HG03520 (cell line): ENCODE measurements around the gene RAMP1.

Experiments
- ATAC-seq: cut with Tn5 transposase; IDR thresholded peaks from one replicate; pipeline ENCODE4 v1.9.1; 2021; ENCODE audit warnings: mild to moderate bottlenecking, moderate library complexity; ENCODE audit not compliant: unreplicated experiment

Gene RAMP1

GRCh38 chr2:237913193-237913917 is 53.9 kb downstream of the RAMP1 start:
- no peak for ATAC-seq

- no peak for ATAC-seq
Observed at GRCh38 chr2:237915576-237915975, 56.2 kb downstream of the RAMP1 start.

- ATAC-seq, result no peak
Observed at GRCh38 chr2:237916296-237916695, 56.9 kb downstream of the RAMP1 start.

GRCh38 chr2:237917696-237918374 is 58.4 kb downstream of the RAMP1 start:
- no peak for ATAC-seq

- ATAC-seq, result no peak
Observed at GRCh38 chr2:237919593-237919992, 60.2 kb downstream of the RAMP1 start.

GRCh38 chr2:237920673-237921072 is 61.2 kb downstream of the RAMP1 start:
- ATAC-seq, result no peak

- ATAC-seq, result no peak
Observed at GRCh38 chr2:237921967-237922492, 62.6 kb downstream of the RAMP1 start.

GRCh38 chr2:237922641-237923361 is 63.4 kb downstream of the RAMP1 start:
- ATAC-seq, result no peak

GRCh38 chr2:237923481-237924163 is 64.2 kb downstream of the RAMP1 start:
- ATAC-seq, result peak; percentile 72

- ATAC-seq, result no peak
Observed at GRCh38 chr2:237924164-237924534, 64.7 kb downstream of the RAMP1 start.

GRCh38 chr2:237927135-237927534 is 67.7 kb downstream of the RAMP1 start:
- ATAC-seq, result no peak

GRCh38 chr2:237927986-237928385 is 68.6 kb downstream of the RAMP1 start:
- ATAC-seq, result no peak

- no peak for ATAC-seq
Observed at GRCh38 chr2:237929979-237930378, 70.6 kb downstream of the RAMP1 start.

GRCh38 chr2:237931205-237931721 is 71.8 kb downstream of the RAMP1 start:
- ATAC-seq, result no peak

GRCh38 chr2:237932731-237933131 is 73.3 kb downstream of the RAMP1 start:
- no peak for ATAC-seq

- ATAC-seq, result no peak
Observed at GRCh38 chr2:237934186-237934585, 74.8 kb downstream of the RAMP1 start.

- ATAC-seq, result no peak
Observed at GRCh38 chr2:237935740-237936452, 76.5 kb downstream of the RAMP1 start.

- ATAC-seq, result no peak
Observed at GRCh38 chr2:237939251-237939650, 79.8 kb downstream of the RAMP1 start.

GRCh38 chr2:237940828-237941227 is 81.4 kb downstream of the RAMP1 start:
- no peak for ATAC-seq

- ATAC-seq, result no peak
Observed at GRCh38 chr2:237941239-237941638, 81.8 kb downstream of the RAMP1 start.
